Subcutaneous adipose tissue (tissue), 4 donors: Measurements from ENCODE around the gene PID1. TPM values are rescaled to one million over a fixed set of nuclear protein-coding genes. Genes with fewer than 3 reads are reported as not detected.

ENCODE experiments used
- total RNA-seq, 4 donors: library from RNA; depleted of rRNA; stranded (reverse); fragments of >200 nt; gene quantifications; one replicate each; pipeline ENCODE4 v1.1.0, GENCODE V29; 2016
- TF ChIP-seq, protein P1 (sequence below): fragments of 450-650 bp; IDR thresholded peaks from one replicate; pipeline ENCODE4 v1.5.1; 2016; ENCODE audit warnings: low read depth, mild to moderate bottlenecking, control low read depth, antibody characterized with exemption, moderate library complexity

The PID1 gene
- total RNA-seq, 4 donors from 2014 or later = 25.8 to 59.9 (median 58.4) TPM

DNA sequence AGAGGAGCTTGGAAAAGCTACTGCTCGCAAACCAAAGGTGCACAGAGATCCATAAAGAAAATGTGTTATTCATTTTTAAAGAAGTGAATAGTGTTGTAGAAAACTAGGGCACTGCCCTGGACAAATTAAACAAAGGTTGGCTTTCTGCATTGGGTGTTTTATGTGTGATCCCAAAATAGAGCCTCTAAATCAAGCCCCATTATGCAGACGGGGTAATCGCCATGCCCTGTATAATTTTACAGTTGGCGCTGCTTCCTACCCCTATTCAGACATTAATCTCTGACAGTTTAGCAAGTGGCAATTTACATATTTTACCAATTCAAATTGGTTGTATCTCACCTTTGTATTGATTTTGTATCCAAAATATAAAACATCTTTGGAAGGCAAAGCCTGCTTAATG, 109.1 kb downstream of the PID1 start:
- TF ChIP-seq, protein P1, sequence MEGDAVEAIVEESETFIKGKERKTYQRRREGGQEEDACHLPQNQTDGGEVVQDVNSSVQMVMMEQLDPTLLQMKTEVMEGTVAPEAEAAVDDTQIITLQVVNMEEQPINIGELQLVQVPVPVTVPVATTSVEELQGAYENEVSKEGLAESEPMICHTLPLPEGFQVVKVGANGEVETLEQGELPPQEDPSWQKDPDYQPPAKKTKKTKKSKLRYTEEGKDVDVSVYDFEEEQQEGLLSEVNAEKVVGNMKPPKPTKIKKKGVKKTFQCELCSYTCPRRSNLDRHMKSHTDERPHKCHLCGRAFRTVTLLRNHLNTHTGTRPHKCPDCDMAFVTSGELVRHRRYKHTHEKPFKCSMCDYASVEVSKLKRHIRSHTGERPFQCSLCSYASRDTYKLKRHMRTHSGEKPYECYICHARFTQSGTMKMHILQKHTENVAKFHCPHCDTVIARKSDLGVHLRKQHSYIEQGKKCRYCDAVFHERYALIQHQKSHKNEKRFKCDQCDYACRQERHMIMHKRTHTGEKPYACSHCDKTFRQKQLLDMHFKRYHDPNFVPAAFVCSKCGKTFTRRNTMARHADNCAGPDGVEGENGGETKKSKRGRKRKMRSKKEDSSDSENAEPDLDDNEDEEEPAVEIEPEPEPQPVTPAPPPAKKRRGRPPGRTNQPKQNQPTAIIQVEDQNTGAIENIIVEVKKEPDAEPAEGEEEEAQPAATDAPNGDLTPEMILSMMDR = no peak

DNA sequence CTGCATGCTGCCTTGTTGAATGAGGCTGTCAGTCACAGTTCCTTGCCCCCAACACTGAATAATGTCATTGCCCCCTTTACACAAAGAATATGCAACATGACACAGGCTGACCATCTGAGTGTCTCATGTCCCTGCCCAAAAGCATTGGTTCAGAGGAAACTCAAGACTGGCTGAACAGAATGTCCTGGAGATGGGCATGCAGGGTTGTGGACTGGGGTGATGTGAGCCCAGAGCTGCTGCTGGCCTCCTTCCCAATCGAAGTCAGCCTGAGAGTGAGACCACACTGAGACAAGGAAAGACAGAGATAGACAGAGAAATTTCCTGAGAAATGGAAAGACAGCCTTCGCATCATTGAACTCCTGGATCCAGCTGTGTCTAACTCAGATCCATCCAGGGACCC, 110.1 kb downstream of the PID1 start:
- TF ChIP-seq, protein P1 = no peak

DNA sequence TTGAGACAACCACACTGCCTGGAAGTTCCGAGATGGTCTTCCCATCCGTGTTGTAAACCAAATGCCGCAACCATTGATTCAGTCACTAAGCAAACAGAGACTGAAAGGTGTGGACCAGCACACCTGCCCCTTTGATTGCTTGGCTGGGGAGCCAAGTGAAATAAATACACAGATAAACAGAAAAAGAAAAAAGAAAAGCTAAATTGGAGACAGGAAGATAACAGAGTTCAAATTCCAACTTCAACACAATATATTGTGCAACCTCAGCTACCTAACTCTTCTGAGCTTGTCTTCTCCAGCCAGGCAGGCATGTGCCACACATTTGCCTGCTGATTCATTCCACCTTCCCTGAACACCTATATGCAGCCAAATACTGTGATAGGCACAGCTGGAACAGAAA, 110.9 kb downstream of the PID1 start:
- TF ChIP-seq, protein P1 = no peak

DNA sequence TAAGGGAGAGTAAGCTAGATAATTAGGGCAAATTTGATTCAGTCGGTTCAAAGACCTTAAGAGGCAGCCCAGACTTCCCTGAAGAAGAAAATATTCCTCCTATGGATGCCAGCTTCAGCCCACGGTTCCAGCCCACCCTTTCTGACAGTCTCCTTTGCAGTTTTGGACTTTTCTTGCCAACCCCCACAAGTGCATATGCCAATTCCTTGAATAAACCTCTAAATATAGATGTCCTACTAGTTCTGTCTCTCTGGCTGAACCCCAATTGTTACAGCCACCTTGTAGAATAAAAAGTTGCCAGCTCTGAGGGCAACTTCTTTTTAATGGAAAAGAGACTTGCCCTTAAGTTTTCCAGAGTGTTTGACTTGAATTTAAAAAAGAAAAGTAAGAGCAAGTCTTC, 111.7 kb downstream of the PID1 start:
- TF ChIP-seq, protein P1 = no peak

DNA sequence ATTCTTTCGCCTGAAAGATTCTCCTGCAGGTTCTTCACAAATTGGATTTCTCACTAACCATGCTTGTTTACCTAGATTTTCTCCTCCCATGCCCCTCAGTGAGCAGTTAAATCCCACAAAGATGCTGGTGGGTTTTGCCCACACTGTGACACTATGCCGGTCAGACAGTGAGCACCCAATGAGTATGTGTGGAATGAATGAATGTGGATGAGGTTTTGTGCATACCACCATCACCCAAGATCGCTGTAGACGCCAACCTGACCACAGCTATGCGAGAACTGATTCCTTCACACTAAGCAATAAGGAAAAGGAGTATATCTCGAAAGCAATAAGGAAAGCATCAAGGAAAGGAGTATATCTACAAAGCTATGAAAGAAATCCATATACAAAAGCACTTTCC, 116.7 kb downstream of the PID1 start:
- TF ChIP-seq, protein P1 = no peak

DNA sequence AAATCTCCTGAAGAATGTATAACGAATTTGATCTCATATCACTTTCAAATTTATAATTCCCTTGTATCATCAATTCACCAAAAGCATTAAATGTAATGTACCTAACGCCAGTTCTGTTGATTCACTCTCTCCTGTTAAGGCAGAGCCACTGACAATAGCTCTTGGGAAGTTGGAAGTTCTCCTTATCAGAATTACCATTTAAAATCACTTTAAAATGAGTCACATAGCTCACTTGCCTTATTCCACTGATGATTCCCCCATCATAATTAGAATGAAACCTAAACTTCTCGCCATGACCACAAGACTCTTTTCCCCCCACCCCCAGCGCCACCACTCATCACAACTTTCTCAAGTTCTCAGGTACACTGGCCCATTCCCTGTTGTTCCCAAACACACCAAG, 117.1 kb downstream of the PID1 start:
- TF ChIP-seq, protein P1 = no peak

DNA sequence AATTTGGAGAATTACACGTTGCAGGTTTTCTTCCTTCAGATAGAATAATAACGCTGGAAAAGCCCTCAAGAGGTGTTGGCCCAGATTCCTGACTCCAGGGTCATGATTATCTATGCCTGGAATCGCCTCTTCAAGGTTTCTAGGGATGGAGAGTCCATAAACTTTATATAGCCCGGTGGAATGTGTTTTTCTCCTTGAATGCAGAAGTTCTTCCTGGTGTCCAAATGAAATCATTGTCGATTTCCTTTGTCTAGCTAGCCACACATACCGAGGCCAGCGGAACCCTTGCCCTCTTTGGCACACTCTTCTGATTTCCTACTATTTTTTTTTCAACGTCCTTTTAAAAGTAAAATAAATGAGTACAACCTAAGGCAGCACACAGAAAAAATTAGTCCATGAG, 117.8 kb downstream of the PID1 start:
- TF ChIP-seq, protein P1 = no peak
